Prostate gland (tissue), 2 donors: Measurements from ENCODE around the gene CCDC182. TPM values are rescaled to one million over a fixed set of nuclear protein-coding genes. Genes with fewer than 3 reads are reported as not detected.

Experiments
- DNase-seq: peaks from one replicate; pipeline ENCODE4 v3.0.0-alpha.2; 2019; ENCODE audit warnings: low spot score
- H3K27ac ChIP-seq, 2 donors: fragments of 200-600 bp; sonication (generic); 2 replicates each; pipeline ENCODE4 v1.5.1; 2017 to 2019
- H3K27me3 ChIP-seq: fragments of 200-600 bp; sonication (generic); replicated peaks from 2 replicates; pipeline ENCODE4 v1.5.1; 2019; ENCODE audit not compliant: insufficient read depth
- H3K36me3 ChIP-seq, 2 donors: fragments of 200-600 bp; sonication (generic); 1 replicate in 1 of 2; 2 replicates in 1 of 2; pipeline versions ENCODE4 v1.5.1 to v1.8.1; 2017 to 2019
- H3K4me1 ChIP-seq: fragments of 200-600 bp; sonication (generic); replicated peaks from 2 replicates; pipeline ENCODE4 v1.5.1; 2019
- H3K4me3 ChIP-seq, 2 donors: fragments of 200-600 bp; sonication (generic); 2 replicates each; pipeline ENCODE4 v1.5.1; 2017 to 2019
- H3K9me3 ChIP-seq: fragments of 200-600 bp; sonication (generic); 2 replicates; pipeline ENCODE4 v1.5.1; 2017
- POLR2A ChIP-seq: fragments of 450-650 bp; IDR thresholded peaks from one replicate; pipeline ENCODE4 v1.6.1; 2016; ENCODE audit warnings: antibody characterized with exemption, mild to moderate bottlenecking
- POLR2AphosphoS5 ChIP-seq: sonication (generic); formaldehyde crosslinking; IDR thresholded peaks from one replicate; pipeline ENCODE4 v1.6.1; 2017; ENCODE audit warnings: antibody characterized with exemption
- WGBS: methylation state at CpG from one replicate; pipeline ENCODE4 v1.1.5; 2018; 5-methylcytosine and 5-hydroxymethylcytosine counted together
- intact Hi-C: fragments of 100-400 bp; cut with DNase I; formaldehyde crosslinking; loops from one replicate; pipeline ENCODE4 v1.14.2; 2022
- small RNA-seq, 2 donors: library from RNA; depleted of rRNA; stranded (forward); fragments of <200 nt; gene quantifications; one replicate each; pipeline ENCODE3, GENCODE V24; 2016
- total RNA-seq, 2 donors: library from RNA; depleted of rRNA; stranded (reverse); fragments of >200 nt; gene quantifications; one replicate each; pipeline ENCODE4 v1.1.0, GENCODE V29; 2016
- TF ChIP-seq, protein P1 (sequence below), 4 experiments: fragments of 200-600 bp in 2 of 4; fragments of 450-650 bp in 2 of 4; sonication (generic) in 2 of 4; IDR thresholded peaks; 1 replicate in 3 of 4; 2 replicates in 1 of 4; pipeline ENCODE4 v1.5.1; 2016 to 2019; ENCODE audit warnings: antibody characterized with exemption in 4 of 4, mild to moderate bottlenecking in 2 of 4, moderate library complexity in 2 of 4

Gene CCDC182
- total RNA-seq, 2 donors from 2014 or later, result 1.1 TPM; not detected in 1

DNA sequence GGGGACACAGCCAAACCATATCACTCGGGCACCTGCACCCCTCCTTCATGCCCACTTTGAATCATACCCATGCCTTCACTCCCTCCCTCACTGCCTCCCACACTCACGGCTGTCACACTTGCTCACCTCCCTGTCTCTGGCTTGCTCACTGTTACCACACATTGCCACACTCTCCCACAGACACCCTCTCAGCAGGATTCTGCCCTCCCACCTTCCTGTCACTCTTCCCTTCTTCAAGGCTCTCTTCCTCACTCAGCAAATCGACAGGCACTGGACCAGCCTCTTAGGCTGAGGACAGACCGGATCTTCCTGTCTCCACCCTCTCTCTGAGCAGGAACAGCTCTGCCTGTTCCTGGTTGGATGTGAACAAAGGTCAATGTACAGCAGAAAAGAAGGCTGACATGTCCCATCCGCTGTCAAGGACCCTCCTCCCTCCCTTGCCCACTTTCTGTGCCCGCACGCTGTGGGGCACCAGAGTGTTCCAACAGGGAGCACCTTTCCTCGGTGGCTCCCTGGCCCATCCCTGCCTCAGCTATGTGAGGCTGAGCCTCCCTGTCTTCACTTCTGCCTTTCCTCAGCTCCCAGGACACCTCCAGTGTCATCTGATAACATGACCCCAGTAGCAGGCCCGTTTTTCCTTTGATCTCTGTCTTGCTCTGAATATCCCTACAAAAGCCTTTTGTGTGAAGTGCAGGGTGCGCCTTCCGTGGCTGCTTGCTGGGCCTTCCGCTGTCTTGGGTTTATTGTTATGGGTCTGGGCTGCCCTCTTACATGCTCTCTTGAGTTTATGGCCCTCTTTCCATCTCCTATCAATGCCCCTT, 47.0 kb downstream of the CCDC182 start:
- no peaks in the 10 kb centered on the region for H3K36me3 ChIP-seq
- 82% methylated on average over 12 of the region's 12 CpGs for WGBS
- no peak for DNase-seq
- H3K4me3 ChIP-seq, result no peak overlapping the region
- H3K27me3 ChIP-seq, result no peaks in the 10 kb centered on the region
- no peak overlapping the region for H3K27ac ChIP-seq
- H3K9me3 ChIP-seq, result no peaks in the 10 kb centered on the region
- H3K4me1 ChIP-seq, result no peaks in the 10 kb centered on the region
- intact Hi-C loops, result no loop called here
- TF ChIP-seq, protein P1, sequence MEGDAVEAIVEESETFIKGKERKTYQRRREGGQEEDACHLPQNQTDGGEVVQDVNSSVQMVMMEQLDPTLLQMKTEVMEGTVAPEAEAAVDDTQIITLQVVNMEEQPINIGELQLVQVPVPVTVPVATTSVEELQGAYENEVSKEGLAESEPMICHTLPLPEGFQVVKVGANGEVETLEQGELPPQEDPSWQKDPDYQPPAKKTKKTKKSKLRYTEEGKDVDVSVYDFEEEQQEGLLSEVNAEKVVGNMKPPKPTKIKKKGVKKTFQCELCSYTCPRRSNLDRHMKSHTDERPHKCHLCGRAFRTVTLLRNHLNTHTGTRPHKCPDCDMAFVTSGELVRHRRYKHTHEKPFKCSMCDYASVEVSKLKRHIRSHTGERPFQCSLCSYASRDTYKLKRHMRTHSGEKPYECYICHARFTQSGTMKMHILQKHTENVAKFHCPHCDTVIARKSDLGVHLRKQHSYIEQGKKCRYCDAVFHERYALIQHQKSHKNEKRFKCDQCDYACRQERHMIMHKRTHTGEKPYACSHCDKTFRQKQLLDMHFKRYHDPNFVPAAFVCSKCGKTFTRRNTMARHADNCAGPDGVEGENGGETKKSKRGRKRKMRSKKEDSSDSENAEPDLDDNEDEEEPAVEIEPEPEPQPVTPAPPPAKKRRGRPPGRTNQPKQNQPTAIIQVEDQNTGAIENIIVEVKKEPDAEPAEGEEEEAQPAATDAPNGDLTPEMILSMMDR (IDR thresholded peaks at IDR 0.05), result no peak
- TF ChIP-seq POLR2A (no peak), POLR2AphosphoS5 (no peak)

DNA sequence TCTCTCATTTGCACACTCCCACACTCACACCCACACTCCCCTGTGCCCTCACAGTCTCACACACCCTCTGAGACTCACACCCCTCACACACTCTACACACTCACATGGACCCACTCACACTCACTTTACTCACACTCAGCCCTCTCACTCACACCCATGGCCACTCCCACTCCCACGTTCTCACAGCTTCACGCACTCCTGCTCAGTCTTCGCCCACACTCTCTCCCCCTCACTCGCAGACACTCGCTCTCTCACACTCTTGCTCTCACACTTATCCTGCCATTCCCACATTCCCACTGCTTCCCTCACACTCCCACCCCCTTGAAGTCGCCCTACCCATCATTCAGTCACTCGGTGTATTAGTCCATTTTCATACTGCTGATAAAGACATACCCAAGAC, 47.9 kb downstream of the CCDC182 start:
- intact Hi-C loops, result no loop called here
- WGBS, result over 99% methylated on average over 7 of the region's 7 CpGs
- DNase-seq, result no peak

DNA sequence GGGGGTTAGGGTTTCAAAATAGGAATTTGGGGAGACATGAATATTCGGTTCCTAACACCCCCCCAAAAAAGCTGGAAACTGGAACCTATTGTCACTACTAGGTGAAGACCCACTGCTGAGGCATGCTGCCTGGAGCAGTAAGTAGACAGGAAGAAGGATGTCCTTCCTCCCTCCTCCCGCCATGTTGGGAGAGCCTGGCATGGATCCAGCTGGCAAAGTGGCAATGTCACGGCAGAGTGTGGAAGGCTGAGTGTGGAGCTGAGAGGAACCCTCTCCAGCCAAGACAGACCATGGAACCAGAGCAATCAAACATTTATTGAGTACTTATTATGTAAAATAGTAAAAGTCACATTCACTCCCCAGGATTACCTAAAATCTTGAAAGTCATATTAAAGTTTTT, 49.0 kb downstream of the CCDC182 start:
- Histone ChIP-seq H3K9me3 (no peaks in the 10 kb centered on the region), H3K36me3 (no peaks in the 10 kb centered on the region), H3K27ac (no peak overlapping the region), H3K4me1 (no peaks in the 10 kb centered on the region), H3K27me3 (no peaks in the 10 kb centered on the region), H3K4me3 (no peak overlapping the region)
- intact Hi-C loops, result no loop called here
- 58% methylated on average over 3 of the region's 3 CpGs for WGBS
- DNase-seq, result no peak
- TF ChIP-seq, protein P1 (IDR thresholded peaks at IDR 0.05), result no peak
- TF ChIP-seq POLR2A, result no peak
- TF ChIP-seq POLR2AphosphoS5, result no peak

More for the DNA sequence above, 47.9 kb downstream of the CCDC182 start:
- H3K4me3 ChIP-seq, result no peak overlapping the region
- no peak overlapping the region for H3K27ac ChIP-seq
- no peaks in the 10 kb centered on the region for H3K36me3 ChIP-seq
- no peaks in the 10 kb centered on the region for H3K27me3 ChIP-seq
- TF ChIP-seq POLR2AphosphoS5 (no peak), POLR2A (no peak)
- TF ChIP-seq, protein P1 (IDR thresholded peaks at IDR 0.05), result no peak
- no peaks in the 10 kb centered on the region for H3K4me1 ChIP-seq
- no peaks in the 10 kb centered on the region for H3K9me3 ChIP-seq

Small RNAs within 50 kb of the gene (small RNA-seq; reads per million reads assigned to genes)
- gene RN7SKP94, result 0 reads per million in 2 donors

Other genes starting within 250 kb of the CCDC182 start
- 10 to 100 TPM; 29.0 to 43.1 TPM for gene MRPS23, start 104.7 kb upstream of the CCDC182 start, total RNA-seq
- 10 to 100 TPM; 33.0 to 44.9 TPM for gene CUEDC1, start 210.1 kb upstream of the CCDC182 start, total RNA-seq
- 10 to 100 TPM; 84.9 to 91.1 TPM for gene VEZF1, start 243.0 kb upstream of the CCDC182 start, total RNA-seq